ENCODE measurements around the gene AAK1.

DNA sequence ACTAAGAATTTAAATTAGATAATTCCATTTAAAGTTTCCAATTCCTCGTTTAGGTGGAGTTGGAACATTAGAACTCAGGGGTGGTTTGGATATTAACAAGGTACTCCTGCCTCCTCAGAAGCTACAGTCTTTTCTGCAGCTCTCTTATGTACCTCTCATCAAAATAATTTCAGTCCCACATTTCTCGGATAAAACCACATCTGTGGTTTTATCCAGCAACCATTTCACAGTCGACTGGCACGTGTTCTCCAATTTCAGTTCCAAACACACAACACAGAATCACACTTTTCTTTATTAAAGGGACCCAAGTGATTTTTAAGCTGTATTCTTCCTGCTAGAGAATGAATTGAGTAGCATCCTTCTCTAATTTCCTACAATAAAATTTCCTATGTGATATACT, 183.6 kb downstream of the AAK1 start:
- TF ChIP-seq, protein P1, sequence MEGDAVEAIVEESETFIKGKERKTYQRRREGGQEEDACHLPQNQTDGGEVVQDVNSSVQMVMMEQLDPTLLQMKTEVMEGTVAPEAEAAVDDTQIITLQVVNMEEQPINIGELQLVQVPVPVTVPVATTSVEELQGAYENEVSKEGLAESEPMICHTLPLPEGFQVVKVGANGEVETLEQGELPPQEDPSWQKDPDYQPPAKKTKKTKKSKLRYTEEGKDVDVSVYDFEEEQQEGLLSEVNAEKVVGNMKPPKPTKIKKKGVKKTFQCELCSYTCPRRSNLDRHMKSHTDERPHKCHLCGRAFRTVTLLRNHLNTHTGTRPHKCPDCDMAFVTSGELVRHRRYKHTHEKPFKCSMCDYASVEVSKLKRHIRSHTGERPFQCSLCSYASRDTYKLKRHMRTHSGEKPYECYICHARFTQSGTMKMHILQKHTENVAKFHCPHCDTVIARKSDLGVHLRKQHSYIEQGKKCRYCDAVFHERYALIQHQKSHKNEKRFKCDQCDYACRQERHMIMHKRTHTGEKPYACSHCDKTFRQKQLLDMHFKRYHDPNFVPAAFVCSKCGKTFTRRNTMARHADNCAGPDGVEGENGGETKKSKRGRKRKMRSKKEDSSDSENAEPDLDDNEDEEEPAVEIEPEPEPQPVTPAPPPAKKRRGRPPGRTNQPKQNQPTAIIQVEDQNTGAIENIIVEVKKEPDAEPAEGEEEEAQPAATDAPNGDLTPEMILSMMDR (IDR thresholded peaks at IDR 0.05; ENCODE audit: insufficient read depth, low read depth, low read length), result no peak
- TF ChIP-seq EZH2 (IDR thresholded peaks at IDR 0.05; ENCODE audit: insufficient read depth, low read length), result no peak

All from astrocyte (in vitro differentiated cells and primary cell).